K562 (cell line): ENCODE measurements around the gene CISD2. TPM values are rescaled to one million over a fixed set of nuclear protein-coding genes. Genes with fewer than 3 reads are reported as not detected.
A peak's percentile ranks its signal among the peaks of the same experiment; 100 is the strongest.

Source experiments
- AFF4 ChIP-seq: sonication (generic); formaldehyde crosslinking; IDR thresholded peaks from 2 replicates; pipeline ENCODE4 v1.8.0; 2023; ENCODE audit warnings: mild to moderate bottlenecking, missing genetic modification reagents
- CBX1 ChIP-seq: sonication (generic); IDR thresholded peaks from 2 replicates; pipeline ENCODE4 v1.6.1; 2016; ENCODE audit warnings: antibody characterized with exemption, low read depth, mild to moderate bottlenecking
- ETV1 ChIP-seq: fragments of 450-650 bp; conservative IDR thresholded peaks from 2 replicates; pipeline ENCODE4 v1.6.1; 2016; ENCODE audit warnings: missing genetic modification characterization, control low read depth, low read depth, missing compliant biosample characterization
- FOXA3 ChIP-seq, 2 experiments: fragments of 450-650 bp in 1 of 2; sonication (generic) in 1 of 2; formaldehyde crosslinking; IDR thresholded peaks in 1 of 2; conservative IDR thresholded peaks in 1 of 2; 2 replicates each; pipeline versions ENCODE4 v1.4.0 to v1.8.0; 2020 to 2022; ENCODE audit warnings: mild to moderate bottlenecking in 2 of 2, missing genetic modification reagents in 1 of 2
- GABPB1 ChIP-seq: sonication (generic); formaldehyde crosslinking; IDR thresholded peaks from 2 replicates; pipeline ENCODE4 v1.8.0; 2022; ENCODE audit warnings: mild to moderate bottlenecking, missing genetic modification reagents
- GMEB1 ChIP-seq: fragments of 250-450 bp; sonication (Bioruptor Pico); IDR thresholded peaks from 2 replicates; pipeline ENCODE4 v1.4.0; 2020; ENCODE audit warnings: mild to moderate bottlenecking
- JUN ChIP-seq, 2 experiments: sonication (generic) in 1 of 2; formaldehyde crosslinking in 1 of 2; IDR thresholded peaks; 2 replicates each; pipeline versions ENCODE4 v1.6.1 to v1.8.0; 2012 to 2022; ENCODE audit warnings: borderline replicate concordance in 2 of 2, mild to moderate bottlenecking in 2 of 2, improper control_type of control experiment in 1 of 2, low read depth in 1 of 2, low read length in 1 of 2, missing genetic modification reagents in 1 of 2
- KLF13 ChIP-seq: fragments of 450-650 bp; IDR thresholded peaks from 2 replicates; pipeline ENCODE4 v1.6.1; 2016; ENCODE audit warnings: missing genetic modification characterization, low read depth, mild to moderate bottlenecking, missing compliant biosample characterization, moderate library complexity, borderline replicate concordance
- NR1H2 ChIP-seq: sonication (generic); formaldehyde crosslinking; IDR thresholded peaks from 2 replicates; pipeline ENCODE4 v1.4.0; 2020; ENCODE audit warnings: mild to moderate bottlenecking, missing genetic modification reagents
- PRMT5 ChIP-seq: sonication (generic); formaldehyde crosslinking; IDR thresholded peaks from 2 replicates; pipeline ENCODE4 v1.5.0; 2020; ENCODE audit warnings: missing genetic modification reagents
- RBM15 ChIP-seq: fragments of 200-400 bp; formaldehyde crosslinking; IDR thresholded peaks from 2 replicates; pipeline ENCODE4 v1.6.1; 2018; ENCODE audit warnings: mild to moderate bottlenecking, low read length, moderate library complexity; ENCODE audit not compliant: insufficient read depth
- RNF219 ChIP-seq: fragments of 250-450 bp; sonication (Bioruptor Pico); IDR thresholded peaks from 2 replicates; pipeline ENCODE4 v1.5.0; 2022; ENCODE audit warnings: mild to moderate bottlenecking
- TCF7L2 ChIP-seq: fragments of 150-350 bp; IDR thresholded peaks from 2 replicates; pipeline ENCODE4 v1.6.1; 2016; ENCODE audit warnings: low read depth, mild to moderate bottlenecking, low read length, moderate library complexity
- TCFL5 ChIP-seq: fragments of 250-450 bp; sonication (Bioruptor Pico); conservative IDR thresholded peaks from 2 replicates; pipeline ENCODE4 v1.6.1; 2021; ENCODE audit warnings: mild to moderate bottlenecking, moderate library complexity, matching md5 sums
- THAP12 ChIP-seq: fragments of 250-450 bp; sonication (Bioruptor Pico); IDR thresholded peaks from 2 replicates; pipeline ENCODE4 v1.9.0; 2021; ENCODE audit warnings: mild to moderate bottlenecking, inconsistent platforms
- polyA plus RNA-seq, 8 experiments: library from polyadenylated mRNA; depleted of rRNA in 4 of 8; stranded (reverse) in 5 of 8; unstranded in 3 of 8; fragments of >200 nt; fragmentation: Nextera tagmentation in 2 of 8; fragmentation: Illumina TruSeq in 1 of 8; extraction: Ambion mirVana in 2 of 8; extraction: Trizol in 1 of 8; gene quantifications; 2 replicates each; pipeline versions ENCODE4 v1.2.1 to v1.2.3, GENCODE V29; 2011 to 2014; ENCODE audit warnings: inconsistent platforms in 1 of 8, missing spikeins in 1 of 8
- total RNA-seq, 7 experiments: library from RNA; depleted of rRNA in 6 of 7; stranded (reverse); fragments of >200 nt in 6 of 7; fragmentation: Illumina TruSeq in 2 of 7; extraction: Trizol in 2 of 7; gene quantifications; 2 replicates each; pipeline versions ENCODE4 v1.2.1 to v1.2.3, GENCODE V29; 2011 to 2021; ENCODE audit warnings: low replicate concordance in 1 of 7

The CISD2 gene
- total and polyA plus RNA-seq, 9 of the 15 experiments (the other 6 are each of a cell fraction or from before 2014, with no cell fraction given), result 37.8 to 91.4 (median 59.8) TPM

- TF ChIP-seq NR1H2 (CRISPR knock-in tag), result peak; percentile 67; the same call in 1 of the 2 replicates
- TF ChIP-seq GABPB1 (CRISPR knock-in tag), result peak; percentile 64; the same call in 1 of the 2 replicates
- TF ChIP-seq KLF13 (tag), result peak; percentile 31; the same call in 1 of the 2 replicates
- peak; percentile 68; the same call in 1 of the 2 replicates for TF ChIP-seq JUN (IDR thresholded peaks at IDR 0.05; ENCODE audit: borderline replicate concordance, low read depth, low read length)
- TF ChIP-seq JUN (CRISPR knock-in tag; IDR thresholded peaks at IDR 0.05; ENCODE audit: borderline replicate concordance), result peak; percentile 27; the same call in 1 of the 2 replicates
- TF ChIP-seq PRMT5, result no peak
- TF ChIP-seq RBM15, result no peak
- peak; percentile 87 for TF ChIP-seq AFF4 (CRISPR knock-in tag)
- TF ChIP-seq CBX1, result peak; percentile 56; the same call in 1 of the 2 replicates
- peak; percentile 73; the same call in 1 of the 2 replicates for TF ChIP-seq ETV1
- peak; percentile 57; the same call in 1 of the 2 replicates for TF ChIP-seq THAP12 (CRISPR knock-in tag)
- TF ChIP-seq TCFL5 (CRISPR knock-in tag), result no peak
- TF ChIP-seq TCF7L2, result no peak
- no peak for TF ChIP-seq RNF219
- TF ChIP-seq GMEB1, result peak; percentile 71; the same call in 1 of the 2 replicates
- TF ChIP-seq FOXA3 (CRISPR knock-in tag; conservative IDR thresholded peaks at IDR 0.05 in 1 of 2, IDR thresholded peaks at IDR 0.05 in 1 of 2), result peak in 1 of 2 experiments; percentile 83; a peak in 3 of 4 replicates
Observed at GRCh38 chr4:102868781-102869568, at the start of gene CISD2 (continued).
